ENCODE measurements around the gene CADM1.

The CADM1 gene

GRCh38 chr11:115298300-115299012 is 205.8 kb downstream of the CADM1 start:
- in situ Hi-C loops (cut with HindIII; ENCODE audit: low pct_unique_long_range_greater_than_20kb, low sequenced_read_pairs): no loop called here
- no peak for DNase-seq (ENCODE audit: low read depth in 1 of 2, low spot score in 1 of 2)
- no peak for TF ChIP-seq JUND (IDR thresholded peaks at IDR 0.05; ENCODE audit: low read depth)

- DNase-seq (ENCODE audit: low read depth in 1 of 2, low spot score in 1 of 2): peak in 1 of 2 experiments; percentile 50
- in situ Hi-C loops (cut with HindIII; ENCODE audit: low pct_unique_long_range_greater_than_20kb, low sequenced_read_pairs): no loop called here
- TF ChIP-seq JUND (IDR thresholded peaks at IDR 0.05; ENCODE audit: low read depth): no peak
Measured at GRCh38 chr11:115297330-115297729, 206.9 kb downstream of the CADM1 start.

GRCh38 chr11:115291325-115291724 is 212.9 kb downstream of the CADM1 start:
- TF ChIP-seq JUND (IDR thresholded peaks at IDR 0.05; ENCODE audit: low read depth): no peak
- DNase-seq (ENCODE audit: low read depth in 1 of 2, low spot score in 1 of 2): no peak
- in situ Hi-C loops (cut with HindIII; ENCODE audit: low pct_unique_long_range_greater_than_20kb, low sequenced_read_pairs): no loop called here

GRCh38 chr11:115290893-115291292 is 213.3 kb downstream of the CADM1 start:
- in situ Hi-C loops (cut with HindIII; ENCODE audit: low pct_unique_long_range_greater_than_20kb, low sequenced_read_pairs): no loop called here
- DNase-seq (ENCODE audit: low read depth in 1 of 2, low spot score in 1 of 2): no peak

GRCh38 chr11:115290479-115290878 is 213.7 kb downstream of the CADM1 start:
- TF ChIP-seq JUND (IDR thresholded peaks at IDR 0.05; ENCODE audit: low read depth): no peak
- in situ Hi-C loops (cut with HindIII; ENCODE audit: low pct_unique_long_range_greater_than_20kb, low sequenced_read_pairs): no loop called here
- no peak for DNase-seq (ENCODE audit: low read depth in 1 of 2, low spot score in 1 of 2)

More at GRCh38 chr11:115290893-115291292, 213.3 kb downstream of the CADM1 start:
- no peak for TF ChIP-seq JUND (IDR thresholded peaks at IDR 0.05; ENCODE audit: low read depth)

GRCh38 chr11:115287266-115287665 is 216.9 kb downstream of the CADM1 start:
- TF ChIP-seq JUND (IDR thresholded peaks at IDR 0.05; ENCODE audit: low read depth): no peak
- in situ Hi-C loops (cut with HindIII; ENCODE audit: low pct_unique_long_range_greater_than_20kb, low sequenced_read_pairs): no loop called here
- no peak for DNase-seq (ENCODE audit: low read depth in 1 of 2, low spot score in 1 of 2)

- no peak for DNase-seq (ENCODE audit: low read depth in 1 of 2, low spot score in 1 of 2)
- TF ChIP-seq JUND (IDR thresholded peaks at IDR 0.05; ENCODE audit: low read depth): no peak
- in situ Hi-C loops (cut with HindIII; ENCODE audit: low pct_unique_long_range_greater_than_20kb, low sequenced_read_pairs): no loop called here
Measured at GRCh38 chr11:115286614-115287013, 217.6 kb downstream of the CADM1 start.

- in situ Hi-C loops (cut with HindIII; ENCODE audit: low pct_unique_long_range_greater_than_20kb, low sequenced_read_pairs): no loop called here
- no peak for TF ChIP-seq JUND (IDR thresholded peaks at IDR 0.05; ENCODE audit: low read depth)
- DNase-seq (ENCODE audit: low read depth in 1 of 2, low spot score in 1 of 2): peak in 1 of 2 experiments; percentile 40
Measured at GRCh38 chr11:115284773-115285172, 219.4 kb downstream of the CADM1 start.

- in situ Hi-C loops (cut with HindIII; ENCODE audit: low pct_unique_long_range_greater_than_20kb, low sequenced_read_pairs): no loop called here
- no peak for DNase-seq (ENCODE audit: low read depth in 1 of 2, low spot score in 1 of 2)
- no peak for TF ChIP-seq JUND (IDR thresholded peaks at IDR 0.05; ENCODE audit: low read depth)
Measured at GRCh38 chr11:115282923-115283322, 221.3 kb downstream of the CADM1 start.

- no peak for DNase-seq (ENCODE audit: low read depth in 1 of 2, low spot score in 1 of 2)
- in situ Hi-C loops (cut with HindIII; ENCODE audit: low pct_unique_long_range_greater_than_20kb, low sequenced_read_pairs): no loop called here
- no peak for TF ChIP-seq JUND (IDR thresholded peaks at IDR 0.05; ENCODE audit: low read depth)
Measured at GRCh38 chr11:115280775-115281174, 223.4 kb downstream of the CADM1 start.

- DNase-seq (ENCODE audit: low read depth in 1 of 2, low spot score in 1 of 2): no peak
- no peak for TF ChIP-seq JUND (IDR thresholded peaks at IDR 0.05; ENCODE audit: low read depth)
- in situ Hi-C loops (cut with HindIII; ENCODE audit: low pct_unique_long_range_greater_than_20kb, low sequenced_read_pairs): no loop called here
Measured at GRCh38 chr11:115279813-115280761, 224.1 kb downstream of the CADM1 start.

- in situ Hi-C loops (cut with HindIII; ENCODE audit: low pct_unique_long_range_greater_than_20kb, low sequenced_read_pairs): no loop called here
- no peak for DNase-seq (ENCODE audit: low read depth in 1 of 2, low spot score in 1 of 2)
- no peak for TF ChIP-seq JUND (IDR thresholded peaks at IDR 0.05; ENCODE audit: low read depth)
Measured at GRCh38 chr11:115276799-115277198, 227.4 kb downstream of the CADM1 start.

GRCh38 chr11:115276191-115276590 is 228.0 kb downstream of the CADM1 start:
- no peak for TF ChIP-seq JUND (IDR thresholded peaks at IDR 0.05; ENCODE audit: low read depth)
- in situ Hi-C loops (cut with HindIII; ENCODE audit: low pct_unique_long_range_greater_than_20kb, low sequenced_read_pairs): no loop called here
- DNase-seq (ENCODE audit: low read depth in 1 of 2, low spot score in 1 of 2): no peak
